RPMI7951 (cell line): Measurements from ENCODE around the gene DEXI. TPM values are rescaled to one million over a fixed set of nuclear protein-coding genes. Genes with fewer than 3 reads are reported as not detected.
"Not testable (repeated sequence)": the region's sequence is repeated elsewhere in the genome, so short reads cannot be mapped to it uniquely, and the experiment has no call there.

Experiments
- DNase-seq: peaks from one replicate; pipeline ENCODE4 v3.0.0-alpha.2; 2012; ENCODE audit warnings: low read depth
- total RNA-seq: library from RNA; depleted of rRNA; stranded (reverse); fragments of >200 nt; shearing (Covaris generic); gene quantifications from 2 replicates; pipeline ENCODE4 v1.2.3, GENCODE V29; 2014

DEXI gene
- total RNA-seq, 1 experiment from 2014 or later: 39.4 TPM

DNA sequence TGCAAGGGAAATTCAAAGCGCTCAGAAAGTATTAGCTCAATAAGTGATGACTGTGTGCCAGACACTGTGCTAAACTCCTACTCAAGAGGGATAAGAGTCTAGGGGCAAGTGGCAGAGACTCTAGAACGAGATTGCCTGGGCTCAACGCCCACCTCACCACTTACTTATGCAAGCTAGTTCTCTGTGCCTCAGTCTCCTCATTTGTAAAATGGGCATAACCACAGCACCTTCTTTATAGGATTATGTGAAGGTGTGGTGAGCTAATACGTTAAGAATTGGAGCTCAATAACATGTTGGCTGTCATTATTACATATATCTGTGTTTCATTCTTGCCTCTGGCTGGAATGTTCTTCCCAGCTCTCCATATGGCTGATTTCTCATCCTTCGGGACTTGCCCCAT, 15.4 kb downstream of the DEXI start:
- no peak for DNase-seq

DNA sequence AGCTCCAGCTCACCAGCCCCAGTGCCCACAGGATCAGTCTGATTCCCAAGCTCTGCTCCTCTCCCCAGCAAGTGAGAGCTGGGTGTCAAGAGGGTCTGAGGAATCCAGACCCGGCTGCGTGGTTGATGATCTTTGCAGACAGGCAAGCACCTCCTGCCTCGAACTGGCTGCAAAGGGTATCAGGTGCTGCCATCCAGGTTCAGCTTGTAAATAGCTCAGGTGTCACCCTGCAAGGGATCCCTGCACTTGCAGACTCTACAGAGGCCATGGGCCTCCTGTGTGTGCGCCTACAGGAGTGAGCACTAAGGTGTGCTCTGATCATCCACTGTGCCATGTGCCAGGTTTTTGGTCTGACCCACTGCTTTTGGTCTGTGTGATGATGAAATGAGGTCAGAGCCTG, 16.2 kb downstream of the DEXI start:
- DNase-seq: no peak

DNA sequence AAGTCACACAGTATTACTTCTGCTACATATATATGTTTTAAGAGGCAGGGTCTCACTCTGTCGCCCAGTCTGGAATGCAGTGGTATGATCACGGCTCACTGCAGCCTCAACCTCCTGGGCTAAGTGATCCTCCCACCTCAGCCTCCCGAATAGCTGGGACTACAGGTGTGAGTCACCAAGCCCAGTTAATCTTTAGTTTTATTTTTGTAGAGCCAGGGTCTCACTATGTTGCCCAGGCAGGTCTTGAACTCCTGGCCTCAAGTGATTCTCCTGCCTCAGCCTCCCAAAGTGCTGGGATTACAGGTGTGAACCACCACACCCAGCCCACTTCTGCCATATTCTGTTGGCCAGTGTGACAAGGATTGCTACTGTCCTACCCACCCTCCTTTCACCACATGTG, 17.0 kb downstream of the DEXI start:
- not testable (repeated sequence) for DNase-seq

DNA sequence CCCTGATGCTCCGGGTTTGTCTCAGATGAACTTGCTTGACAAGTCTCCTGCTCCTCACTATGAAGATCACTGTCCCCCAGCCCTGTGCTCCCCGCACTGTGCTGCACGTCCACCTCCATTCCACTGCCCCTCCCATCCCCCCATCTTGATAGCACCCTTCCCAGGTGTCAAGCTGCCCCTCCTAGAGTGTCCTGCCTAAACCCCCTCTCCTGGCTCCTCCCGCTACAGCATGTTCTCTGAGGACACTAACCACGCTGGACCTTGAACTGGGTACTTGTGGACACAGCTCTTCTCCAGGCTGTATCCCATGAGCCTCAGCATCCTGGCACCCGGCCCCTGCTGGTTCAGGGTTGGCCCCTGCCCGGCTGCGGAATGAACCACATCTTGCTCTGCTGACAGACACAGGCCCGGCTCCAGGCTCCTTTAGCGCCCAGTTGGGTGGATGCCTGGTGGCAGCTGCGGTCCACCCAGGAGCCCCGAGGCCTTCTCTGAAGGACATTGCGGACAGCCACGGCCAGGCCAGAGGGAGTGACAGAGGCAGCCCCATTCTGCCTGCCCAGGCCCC, 18.5 kb downstream of the DEXI start:
- no peak for DNase-seq

DNA sequence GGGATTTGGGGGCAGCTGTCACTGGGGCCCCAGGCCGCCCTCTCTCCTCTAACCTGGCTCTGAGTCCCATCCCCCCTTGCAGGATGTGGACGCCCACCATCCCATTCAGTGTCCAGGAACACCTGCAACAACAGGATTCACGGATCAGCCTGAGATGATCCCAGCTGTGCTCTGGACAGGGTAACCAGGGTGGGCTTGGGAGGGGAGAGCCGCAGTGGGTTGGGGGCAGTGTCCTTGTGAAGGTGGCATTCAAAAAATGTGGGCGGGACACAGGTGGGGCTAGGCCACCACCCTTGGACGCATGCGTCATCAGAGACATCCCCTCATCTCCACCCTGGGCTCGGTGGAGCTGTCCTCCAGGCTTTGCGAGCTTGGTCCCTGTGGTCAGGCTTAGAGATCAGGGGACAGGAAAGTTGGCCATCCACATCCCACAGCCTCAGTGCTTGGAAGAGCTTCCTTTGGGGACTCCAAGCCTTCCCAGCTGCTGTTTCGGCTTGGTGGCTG, 19.1 kb downstream of the DEXI start:
- no peak for DNase-seq

DNA sequence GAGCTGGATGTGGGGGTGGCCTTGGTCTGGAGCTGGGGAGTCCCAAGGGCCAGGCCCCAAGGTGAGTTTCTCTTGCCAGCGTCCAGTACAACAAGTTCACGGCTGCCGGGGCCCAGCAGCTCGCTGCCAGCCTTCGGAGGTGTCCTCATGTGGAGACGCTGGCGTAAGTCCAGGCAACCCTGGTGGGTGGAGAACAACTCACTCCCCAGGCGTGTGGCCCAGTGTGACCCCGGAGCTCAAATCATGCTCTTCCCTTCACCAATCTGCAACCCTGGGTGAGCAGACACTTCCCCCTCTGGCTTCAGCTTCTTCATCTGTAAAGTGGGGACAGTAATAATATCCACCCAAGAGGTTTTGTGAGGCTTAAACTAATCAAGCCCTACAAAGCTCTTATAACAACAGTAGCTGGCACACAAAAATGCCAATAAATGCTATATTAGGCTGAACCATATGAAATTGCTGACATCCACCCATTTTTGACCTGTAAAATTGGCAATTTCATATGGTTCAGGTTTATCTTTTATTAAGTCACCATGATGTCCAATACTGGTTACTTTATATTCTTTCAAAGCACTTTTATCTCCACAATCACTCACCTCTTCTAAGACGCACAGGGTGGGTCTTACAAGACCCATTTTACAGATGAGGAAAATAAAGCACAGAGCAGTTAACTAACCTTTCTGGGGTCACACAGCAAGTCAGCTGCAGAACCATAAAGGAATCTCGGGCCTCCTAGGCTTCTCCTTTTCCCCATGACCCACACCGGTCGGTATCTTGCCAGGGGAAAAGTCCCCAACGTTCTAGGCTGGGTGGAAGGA, 19.7 kb downstream of the DEXI start:
- DNase-seq: no peak

DNA sequence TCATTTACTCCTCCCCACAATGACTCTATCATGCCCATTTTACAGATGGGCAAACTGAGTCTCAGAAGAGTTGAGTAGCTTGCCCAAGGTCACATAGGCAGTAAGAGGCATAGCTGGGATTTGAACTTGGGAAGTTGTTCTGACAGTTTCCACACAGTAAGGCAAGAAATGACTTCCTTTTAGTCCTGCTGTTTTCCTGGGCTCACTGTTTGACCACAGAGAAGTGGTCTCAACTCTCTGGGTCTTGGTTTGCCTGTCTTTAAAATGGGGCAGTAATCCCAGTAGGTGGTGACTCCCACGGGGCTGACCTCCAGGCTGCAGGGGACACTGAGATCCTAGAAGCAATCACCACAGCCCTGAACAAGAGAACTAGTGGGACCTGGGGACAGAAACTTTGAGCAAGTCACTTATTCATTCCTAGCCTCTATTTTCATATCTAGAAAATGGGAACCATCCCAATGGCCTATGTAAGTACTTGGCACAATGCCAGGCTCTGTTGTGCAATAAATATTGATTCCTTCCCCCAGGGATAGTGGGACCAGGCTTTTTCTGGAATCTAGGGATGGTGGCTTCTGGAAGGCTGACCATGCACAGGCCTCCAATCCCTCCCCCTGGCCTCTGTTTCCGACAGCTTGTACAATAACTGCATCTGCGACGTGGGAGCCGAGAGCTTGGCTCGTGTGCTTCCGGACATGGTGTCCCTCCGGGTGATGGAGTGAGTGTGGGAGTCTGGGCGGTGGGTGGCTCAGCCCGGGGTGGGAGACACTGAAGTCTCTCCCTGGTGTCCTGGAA, 20.5 kb downstream of the DEXI start:
- DNase-seq: no peak

DNA sequence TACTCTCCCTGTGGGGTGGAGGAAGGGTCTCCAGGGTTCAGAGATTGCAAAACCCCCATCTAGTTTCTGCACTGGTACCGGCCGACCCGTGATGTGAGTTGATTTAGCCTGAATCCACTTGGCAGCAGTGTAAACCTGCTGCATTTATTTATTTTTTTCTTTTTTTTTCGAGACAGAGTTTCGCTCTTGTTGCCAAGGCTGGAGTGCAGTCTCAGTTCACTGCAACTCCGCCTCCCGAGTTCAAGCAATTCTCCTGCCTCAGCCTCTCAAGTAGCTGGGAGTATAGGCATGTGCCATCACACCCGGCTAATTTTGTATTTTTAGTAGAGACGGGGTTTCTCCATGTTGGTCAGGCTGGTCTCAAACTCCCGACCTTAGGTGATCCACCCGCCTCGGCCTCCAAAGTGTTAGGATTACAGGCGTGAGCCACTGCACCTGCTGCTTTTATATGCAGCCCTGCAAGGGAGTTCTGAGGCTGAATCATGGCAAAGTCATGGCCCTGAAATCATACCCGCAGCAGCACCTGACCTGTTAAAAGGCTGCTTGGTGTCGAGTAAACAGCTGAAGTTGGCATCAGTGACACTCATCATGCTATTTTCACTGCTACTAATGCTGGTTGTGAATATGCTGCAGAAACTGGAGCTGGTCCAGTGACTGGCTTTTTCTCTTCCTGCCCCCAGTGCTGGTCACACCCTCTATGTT, 21.4 kb downstream of the DEXI start:
- DNase-seq: no peak

DNA sequence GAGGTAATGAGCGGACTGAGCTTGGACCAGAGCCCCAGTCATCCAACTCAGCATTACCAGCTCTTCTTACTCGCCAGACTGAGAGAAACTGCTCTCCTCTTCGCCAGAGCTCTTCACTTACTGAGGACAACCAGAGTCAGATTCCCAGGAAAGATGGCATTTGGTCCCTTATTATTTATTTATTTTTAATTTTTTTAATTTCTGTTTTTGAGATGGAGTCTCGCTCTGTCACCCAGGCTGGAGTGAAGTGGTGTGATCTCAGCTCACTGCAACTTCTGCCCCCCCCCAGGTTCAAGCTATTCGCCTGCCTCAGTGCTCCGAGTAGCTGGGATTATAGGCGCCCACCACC, 23.3 kb downstream of the DEXI start:
- no peak for DNase-seq

DNA sequence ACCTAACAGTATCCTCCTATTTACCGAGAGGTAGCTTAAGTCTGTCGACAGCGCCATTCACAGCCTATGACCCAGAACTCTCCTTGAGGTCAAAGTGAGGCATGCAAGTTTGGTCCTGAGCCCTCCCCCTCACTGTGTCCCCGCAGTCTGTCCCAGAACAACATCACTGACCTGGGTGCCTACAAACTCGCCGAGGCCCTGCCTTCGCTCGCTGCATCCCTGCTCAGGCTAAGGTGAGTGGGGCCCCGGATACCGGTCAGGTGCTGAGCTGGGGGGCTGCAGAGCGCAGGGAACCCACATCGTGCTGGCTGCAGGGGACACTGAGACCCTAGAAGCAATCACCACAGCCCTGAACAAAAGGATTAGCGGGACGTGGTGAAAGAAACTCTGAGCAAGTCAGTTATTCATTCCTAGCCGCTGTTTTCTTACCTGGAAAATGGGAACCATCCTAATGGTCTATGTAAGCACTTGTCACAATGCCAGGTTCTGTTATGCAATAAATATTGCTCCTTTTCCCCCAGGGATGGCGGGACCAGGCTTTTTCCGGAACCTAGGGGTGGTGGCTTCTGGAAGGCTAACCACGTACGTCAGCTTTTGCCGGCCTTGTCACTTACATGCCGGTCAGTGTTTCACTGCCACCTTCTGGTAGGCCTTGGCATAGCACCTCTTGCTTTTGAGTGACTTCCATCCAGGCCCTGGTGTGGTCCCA, 23.8 kb downstream of the DEXI start:
- peak; percentile 82 for DNase-seq

DNA sequence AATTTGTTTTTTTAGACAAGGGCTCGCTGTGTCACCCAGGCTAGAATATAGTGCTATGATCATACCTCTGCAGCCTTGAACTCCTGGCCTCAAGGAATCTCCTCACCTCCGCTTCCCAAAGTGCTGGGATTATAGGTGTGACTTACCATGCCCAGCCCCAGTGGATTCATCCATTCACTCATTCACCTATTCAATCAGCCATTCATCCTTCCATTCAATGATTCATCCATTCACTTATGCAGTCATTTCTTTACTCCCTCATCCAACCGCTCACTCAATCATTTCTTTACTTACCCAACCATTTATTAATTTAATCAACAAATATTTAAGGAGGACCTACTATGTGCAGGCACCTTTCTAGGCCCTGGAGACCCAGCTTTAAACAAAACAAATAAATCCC, 25.7 kb downstream of the DEXI start:
- no peak for DNase-seq

DNA sequence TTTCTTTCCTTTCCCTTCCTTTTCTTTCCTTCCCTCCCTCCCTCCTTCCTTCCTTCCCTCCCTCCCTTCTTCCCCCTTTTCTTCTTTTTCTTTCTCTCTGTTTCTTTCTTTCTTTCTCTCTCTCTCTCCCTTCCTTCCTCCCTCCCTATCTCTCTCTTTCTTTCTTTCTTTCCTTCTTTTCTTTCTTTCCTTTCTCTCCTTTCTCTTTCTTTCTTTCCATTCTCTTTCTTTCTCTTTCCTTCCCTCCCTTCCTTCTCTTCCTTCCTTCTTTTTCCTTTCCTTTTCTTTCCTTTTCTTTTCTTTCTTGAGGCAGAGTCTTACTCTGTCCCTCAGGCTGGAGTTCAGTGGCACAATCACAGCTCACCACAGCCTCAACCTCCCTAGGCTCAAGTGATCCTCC, 31.0 kb downstream of the DEXI start:
- no peak for DNase-seq

DNA sequence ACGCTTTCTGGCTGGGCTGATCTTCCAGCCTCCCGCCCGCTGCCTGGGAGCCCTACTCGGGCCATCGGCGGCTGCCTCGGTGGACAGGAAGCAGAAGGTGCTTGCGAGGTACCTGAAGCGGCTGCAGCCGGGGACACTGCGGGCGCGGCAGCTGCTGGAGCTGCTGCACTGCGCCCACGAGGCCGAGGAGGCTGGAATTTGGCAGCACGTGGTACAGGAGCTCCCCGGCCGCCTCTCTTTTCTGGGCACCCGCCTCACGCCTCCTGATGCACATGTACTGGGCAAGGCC, 34.6 kb downstream of the DEXI start:
- no peak for DNase-seq

DNA sequence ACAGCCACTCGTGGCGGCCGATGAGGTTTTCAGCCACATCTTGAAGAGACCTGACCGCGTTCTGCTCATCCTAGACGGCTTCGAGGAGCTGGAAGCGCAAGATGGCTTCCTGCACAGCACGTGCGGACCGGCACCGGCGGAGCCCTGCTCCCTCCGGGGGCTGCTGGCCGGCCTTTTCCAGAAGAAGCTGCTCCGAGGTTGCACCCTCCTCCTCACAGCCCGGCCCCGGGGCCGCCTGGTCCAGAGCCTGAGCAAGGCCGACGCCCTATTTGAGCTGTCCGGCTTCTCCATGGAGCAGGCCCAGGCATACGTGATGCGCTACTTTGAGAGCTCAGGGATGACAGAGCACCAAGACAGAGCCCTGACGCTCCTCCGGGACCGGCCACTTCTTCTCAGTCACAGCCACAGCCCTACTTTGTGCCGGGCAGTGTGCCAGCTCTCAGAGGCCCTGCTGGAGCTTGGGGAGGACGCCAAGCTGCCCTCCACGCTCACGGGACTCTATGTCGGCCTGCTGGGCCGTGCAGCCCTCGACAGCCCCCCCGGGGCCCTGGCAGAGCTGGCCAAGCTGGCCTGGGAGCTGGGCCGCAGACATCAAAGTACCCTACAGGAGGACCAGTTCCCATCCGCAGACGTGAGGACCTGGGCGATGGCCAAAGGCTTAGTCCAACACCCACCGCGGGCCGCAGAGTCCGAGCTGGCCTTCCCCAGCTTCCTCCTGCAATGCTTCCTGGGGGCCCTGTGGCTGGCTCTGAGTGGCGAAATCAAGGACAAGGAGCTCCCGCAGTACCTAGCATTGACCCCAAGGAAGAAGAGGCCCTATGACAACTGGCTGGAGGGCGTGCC, 35.1 kb downstream of the DEXI start:
- no peak for DNase-seq

DNA sequence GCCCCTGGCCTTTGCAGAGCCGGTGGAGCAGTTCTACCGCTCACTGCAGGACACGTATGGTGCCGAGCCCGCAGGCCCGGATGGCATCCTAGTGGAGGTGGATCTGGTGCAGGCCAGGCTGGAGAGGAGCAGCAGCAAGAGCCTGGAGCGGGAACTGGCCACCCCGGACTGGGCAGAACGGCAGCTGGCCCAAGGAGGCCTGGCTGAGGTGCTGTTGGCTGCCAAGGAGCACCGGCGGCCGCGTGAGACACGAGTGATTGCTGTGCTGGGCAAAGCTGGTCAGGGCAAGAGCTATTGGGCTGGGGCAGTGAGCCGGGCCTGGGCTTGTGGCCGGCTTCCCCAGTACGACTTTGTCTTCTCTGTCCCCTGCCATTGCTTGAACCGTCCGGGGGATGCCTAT, 35.8 kb downstream of the DEXI start:
- DNase-seq: no peak

DNA sequence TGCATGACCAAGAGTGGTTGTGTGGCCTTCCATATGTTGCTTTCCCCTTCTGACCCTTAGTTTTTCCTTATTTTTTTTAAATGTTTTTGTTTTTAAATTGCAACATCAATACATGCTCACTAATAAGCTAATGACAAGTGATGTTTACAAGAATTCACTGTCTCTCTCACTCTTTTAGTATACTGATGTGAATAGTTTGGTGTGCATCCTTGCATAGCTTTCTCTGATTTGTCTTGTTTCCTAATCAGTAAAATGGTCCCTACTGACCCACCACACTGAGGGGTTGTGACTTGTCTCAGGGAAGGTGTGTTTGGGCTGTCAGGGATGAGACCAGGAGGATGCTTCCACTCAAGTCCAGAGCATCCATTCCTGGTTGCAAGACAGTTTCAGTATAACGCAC, 39.3 kb downstream of the DEXI start:
- no peak for DNase-seq

DNA sequence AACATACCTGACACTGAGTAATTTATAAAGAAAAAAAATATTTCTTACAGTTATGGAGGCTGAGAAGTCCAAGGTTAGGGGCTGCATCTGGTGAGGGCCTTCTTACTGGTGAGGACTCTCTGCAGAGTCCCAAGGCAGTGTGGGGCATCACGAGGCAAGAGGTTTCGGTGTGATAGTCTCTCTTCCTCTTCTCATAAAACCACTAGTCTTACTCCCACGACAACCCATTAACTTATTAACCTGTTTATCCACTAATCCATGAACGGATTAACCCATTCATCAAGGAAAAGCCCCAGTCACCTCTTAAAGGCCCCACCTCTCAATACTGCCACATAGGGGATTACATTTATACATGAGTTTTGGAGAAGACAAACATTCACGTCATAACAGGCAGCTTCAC, 45.1 kb downstream of the DEXI start:
- no peak for DNase-seq

DNA sequence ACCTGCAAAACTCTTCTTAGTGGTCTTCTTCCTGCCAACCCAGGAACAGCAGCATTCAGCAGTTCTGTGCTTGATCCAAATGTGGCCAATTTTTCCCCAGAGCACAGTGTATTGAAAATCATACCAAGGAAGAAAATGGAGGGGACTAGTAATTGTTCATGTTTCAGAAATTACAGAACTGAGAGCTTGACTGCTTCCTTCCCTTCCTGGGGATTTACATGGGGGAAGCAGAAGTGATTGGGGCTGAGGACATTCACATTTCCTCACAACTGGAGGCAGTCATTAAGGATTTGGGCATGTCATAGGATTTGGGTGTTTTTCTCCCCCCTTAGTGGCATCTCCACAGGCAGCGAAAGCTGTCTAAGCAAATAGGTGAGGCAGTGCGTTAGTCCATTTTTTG, 45.5 kb downstream of the DEXI start:
- no peak for DNase-seq

DNA sequence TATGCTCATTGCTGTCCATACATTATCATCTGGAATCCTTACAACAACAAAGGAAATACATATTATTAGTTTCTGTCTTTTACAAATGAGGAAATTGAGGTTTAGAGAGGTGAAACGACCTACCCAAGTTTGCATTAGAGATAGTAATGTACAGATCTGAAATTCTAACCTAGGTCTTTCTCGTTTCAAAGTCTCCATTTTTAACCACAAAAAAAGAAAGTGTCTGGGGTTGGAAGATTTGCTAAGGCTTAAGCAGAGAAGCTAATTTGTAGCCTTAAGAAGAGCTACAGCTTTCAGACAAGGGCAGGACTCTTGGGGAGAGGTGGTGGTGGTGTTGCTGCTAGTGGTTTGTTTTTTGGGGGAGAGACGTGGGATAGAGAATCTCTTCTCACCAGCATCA, 46.1 kb downstream of the DEXI start:
- no peak for DNase-seq

DNA sequence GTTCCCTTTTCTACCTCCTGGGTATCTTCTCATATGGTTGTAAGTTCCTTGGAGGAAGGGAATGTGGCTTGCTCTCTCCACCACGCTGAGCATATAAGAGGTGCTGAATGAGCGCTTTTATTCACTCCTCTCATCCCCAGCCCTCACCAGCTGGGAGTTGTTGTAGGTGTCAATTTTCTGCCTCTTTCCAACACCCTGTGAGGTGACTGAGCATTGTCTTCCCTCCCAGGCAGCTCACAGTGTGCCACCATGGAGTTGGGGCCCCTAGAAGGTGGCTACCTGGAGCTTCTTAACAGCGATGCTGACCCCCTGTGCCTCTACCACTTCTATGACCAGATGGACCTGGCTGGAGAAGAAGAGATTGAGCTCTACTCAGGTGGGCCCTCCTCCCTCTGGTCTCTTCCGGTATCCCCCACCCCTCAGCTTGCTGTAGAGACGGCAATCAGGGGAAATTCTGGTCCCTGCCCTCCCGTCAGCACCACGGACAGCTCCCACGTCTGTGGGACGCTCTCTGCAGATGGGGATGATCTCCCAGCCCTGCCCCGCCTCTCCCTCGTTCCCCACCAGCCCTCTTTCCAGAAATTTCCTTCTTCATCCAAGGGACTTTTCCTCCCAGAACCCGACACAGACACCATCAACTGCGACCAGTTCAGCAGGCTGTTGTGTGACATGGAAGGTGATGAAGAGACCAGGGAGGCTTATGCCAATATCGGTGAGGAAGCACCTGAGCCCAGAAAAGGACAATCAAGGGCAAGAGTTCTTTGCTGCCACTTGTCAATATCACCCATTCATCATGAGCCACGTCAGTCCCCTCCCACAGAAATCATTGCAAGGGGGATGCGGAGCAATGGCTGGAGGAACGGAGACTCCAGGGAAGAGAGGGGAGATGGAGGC, 47.0 kb downstream of the DEXI start:
- peak; percentile 32 for DNase-seq
